ENCODE measurements around the gene TMEM117.

The TMEM117 gene

DNA sequence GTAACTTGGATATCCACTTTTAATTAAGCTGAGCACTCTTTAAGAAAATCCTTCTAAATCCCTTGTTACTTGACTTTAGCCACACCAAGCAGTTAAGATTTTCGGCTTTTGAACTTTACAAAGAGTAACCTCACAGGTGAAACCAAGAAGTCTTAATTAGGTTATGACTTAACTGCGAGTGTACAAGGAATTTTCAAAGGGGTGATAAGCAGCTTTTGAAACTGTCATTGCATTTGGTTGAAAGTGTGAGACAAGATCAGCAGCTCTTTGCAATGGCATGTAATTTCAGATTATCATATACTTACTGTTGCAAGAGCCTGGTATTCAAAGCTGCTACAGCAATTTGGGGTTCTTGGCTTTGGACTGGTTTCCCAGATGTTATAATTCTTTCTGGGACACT is 137.5 kb downstream of the TMEM117 start:
- no peaks in the 10 kb centered on the region for H3K27me3 ChIP-seq (ENCODE audit: insufficient read depth, poor library complexity, severe bottlenecking)
- H3K4me3 ChIP-seq (ENCODE audit: severe bottlenecking), result no peak overlapping the region
- ATAC-seq (ENCODE audit: low read depth) (no peak), DNase-seq (ENCODE audit: low spot score) (no peak)
- H3K9me3 ChIP-seq (ENCODE audit: severe bottlenecking), result no peaks in the 10 kb centered on the region
- TF ChIP-seq, protein P1, sequence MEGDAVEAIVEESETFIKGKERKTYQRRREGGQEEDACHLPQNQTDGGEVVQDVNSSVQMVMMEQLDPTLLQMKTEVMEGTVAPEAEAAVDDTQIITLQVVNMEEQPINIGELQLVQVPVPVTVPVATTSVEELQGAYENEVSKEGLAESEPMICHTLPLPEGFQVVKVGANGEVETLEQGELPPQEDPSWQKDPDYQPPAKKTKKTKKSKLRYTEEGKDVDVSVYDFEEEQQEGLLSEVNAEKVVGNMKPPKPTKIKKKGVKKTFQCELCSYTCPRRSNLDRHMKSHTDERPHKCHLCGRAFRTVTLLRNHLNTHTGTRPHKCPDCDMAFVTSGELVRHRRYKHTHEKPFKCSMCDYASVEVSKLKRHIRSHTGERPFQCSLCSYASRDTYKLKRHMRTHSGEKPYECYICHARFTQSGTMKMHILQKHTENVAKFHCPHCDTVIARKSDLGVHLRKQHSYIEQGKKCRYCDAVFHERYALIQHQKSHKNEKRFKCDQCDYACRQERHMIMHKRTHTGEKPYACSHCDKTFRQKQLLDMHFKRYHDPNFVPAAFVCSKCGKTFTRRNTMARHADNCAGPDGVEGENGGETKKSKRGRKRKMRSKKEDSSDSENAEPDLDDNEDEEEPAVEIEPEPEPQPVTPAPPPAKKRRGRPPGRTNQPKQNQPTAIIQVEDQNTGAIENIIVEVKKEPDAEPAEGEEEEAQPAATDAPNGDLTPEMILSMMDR (IDR thresholded peaks at IDR 0.05; ENCODE audit: poor library complexity, severe bottlenecking), result no peak
- H3K4me1 ChIP-seq (ENCODE audit: insufficient read depth, poor library complexity, severe bottlenecking), result peaks cover 3% of the 10 kb centered on the region
- no peak overlapping the region for H3K27ac ChIP-seq (ENCODE audit: poor library complexity, severe bottlenecking)
- H3K36me3 ChIP-seq (ENCODE audit: low read depth), result no peaks in the 10 kb centered on the region

DNA sequence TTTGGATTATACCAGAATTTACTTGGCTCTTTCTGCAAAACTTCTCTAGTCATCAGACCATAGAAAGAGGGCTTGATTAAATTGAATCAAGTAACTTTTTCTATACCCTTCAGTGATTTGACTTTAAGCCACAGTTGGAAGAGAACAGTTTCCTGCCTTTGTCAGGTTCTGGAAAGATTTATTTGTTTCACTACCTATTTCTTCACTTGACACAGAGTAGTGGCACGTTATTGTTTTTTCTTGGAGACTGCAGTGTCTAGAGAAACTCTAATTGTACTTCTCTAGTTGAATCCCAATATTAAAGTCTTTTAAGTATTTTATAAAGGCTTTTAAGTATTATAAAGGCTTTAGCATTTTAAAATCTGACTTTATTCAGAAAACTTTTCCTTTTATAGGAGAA is 138.1 kb downstream of the TMEM117 start:
- H3K4me1 ChIP-seq (ENCODE audit: insufficient read depth, poor library complexity, severe bottlenecking), result peaks cover 3% of the 10 kb centered on the region
- H3K4me3 ChIP-seq (ENCODE audit: severe bottlenecking), result no peak overlapping the region
- H3K36me3 ChIP-seq (ENCODE audit: low read depth), result no peaks in the 10 kb centered on the region
- TF ChIP-seq, protein P1 (IDR thresholded peaks at IDR 0.05; ENCODE audit: poor library complexity, severe bottlenecking), result no peak
- H3K27me3 ChIP-seq (ENCODE audit: insufficient read depth, poor library complexity, severe bottlenecking), result no peaks in the 10 kb centered on the region
- no peaks in the 10 kb centered on the region for H3K9me3 ChIP-seq (ENCODE audit: severe bottlenecking)
- no peak for DNase-seq (ENCODE audit: low spot score)
- H3K27ac ChIP-seq (ENCODE audit: poor library complexity, severe bottlenecking), result no peak overlapping the region
- no peak for ATAC-seq (ENCODE audit: low read depth)

DNA sequence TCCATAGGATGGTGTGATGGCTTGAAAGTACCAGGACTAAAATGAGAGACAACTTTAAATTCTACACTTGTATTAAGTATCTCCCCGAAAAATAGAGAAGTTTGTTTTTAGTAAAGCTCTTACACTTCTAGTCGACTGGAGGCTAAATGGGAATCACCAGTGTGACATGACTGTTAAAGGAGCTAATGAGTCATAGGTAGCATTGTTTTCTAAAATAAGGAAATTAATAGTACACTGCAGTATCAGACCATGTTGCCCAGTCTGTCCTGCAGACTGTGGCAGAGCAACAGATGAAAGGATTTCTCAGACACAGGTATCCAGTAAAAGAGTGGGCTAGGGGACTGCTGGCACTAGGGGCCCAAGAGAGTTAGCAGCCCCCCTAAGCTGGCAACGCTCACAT is 140.1 kb downstream of the TMEM117 start:
- Histone ChIP-seq H3K27me3 (ENCODE audit: insufficient read depth, poor library complexity, severe bottlenecking) (no peaks in the 10 kb centered on the region), H3K4me3 (ENCODE audit: severe bottlenecking) (no peak overlapping the region), H3K36me3 (ENCODE audit: low read depth) (no peaks in the 10 kb centered on the region), H3K27ac (ENCODE audit: poor library complexity, severe bottlenecking) (no peak overlapping the region), H3K9me3 (ENCODE audit: severe bottlenecking) (no peaks in the 10 kb centered on the region), H3K4me1 (ENCODE audit: insufficient read depth, poor library complexity, severe bottlenecking) (no peaks in the 10 kb centered on the region)
- no peak for DNase-seq (ENCODE audit: low spot score)
- no peak for ATAC-seq (ENCODE audit: low read depth)
- TF ChIP-seq, protein P1 (IDR thresholded peaks at IDR 0.05; ENCODE audit: poor library complexity, severe bottlenecking), result no peak

DNA sequence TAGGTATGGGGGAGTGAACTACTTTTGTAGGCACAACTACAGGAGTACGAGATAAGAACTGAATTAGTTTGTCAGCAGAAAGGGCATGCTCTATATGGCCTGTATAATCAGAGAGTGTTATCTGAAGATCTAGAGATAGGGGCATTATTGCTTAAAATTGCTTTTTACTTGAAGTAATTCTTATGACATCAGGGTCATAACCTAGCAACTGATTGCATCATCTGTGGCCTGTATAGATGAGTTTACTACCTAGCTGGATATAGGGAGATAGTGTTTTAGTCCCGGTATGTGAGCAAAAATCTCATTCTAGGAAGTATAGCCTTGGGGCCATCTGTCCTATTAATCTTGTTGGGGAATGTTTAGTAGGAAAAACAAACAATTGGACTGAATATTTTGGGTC is 142.7 kb downstream of the TMEM117 start:
- TF ChIP-seq, protein P1 (IDR thresholded peaks at IDR 0.05; ENCODE audit: poor library complexity, severe bottlenecking), result no peak
- H3K36me3 ChIP-seq (ENCODE audit: low read depth), result no peaks in the 10 kb centered on the region
- no peak for DNase-seq (ENCODE audit: low spot score)
- H3K27me3 ChIP-seq (ENCODE audit: insufficient read depth, poor library complexity, severe bottlenecking), result no peaks in the 10 kb centered on the region
- no peak overlapping the region for H3K27ac ChIP-seq (ENCODE audit: poor library complexity, severe bottlenecking)
- ATAC-seq (ENCODE audit: low read depth), result no peak
- no peaks in the 10 kb centered on the region for H3K9me3 ChIP-seq (ENCODE audit: severe bottlenecking)
- no peak overlapping the region for H3K4me3 ChIP-seq (ENCODE audit: severe bottlenecking)
- H3K4me1 ChIP-seq (ENCODE audit: insufficient read depth, poor library complexity, severe bottlenecking), result no peaks in the 10 kb centered on the region

DNA sequence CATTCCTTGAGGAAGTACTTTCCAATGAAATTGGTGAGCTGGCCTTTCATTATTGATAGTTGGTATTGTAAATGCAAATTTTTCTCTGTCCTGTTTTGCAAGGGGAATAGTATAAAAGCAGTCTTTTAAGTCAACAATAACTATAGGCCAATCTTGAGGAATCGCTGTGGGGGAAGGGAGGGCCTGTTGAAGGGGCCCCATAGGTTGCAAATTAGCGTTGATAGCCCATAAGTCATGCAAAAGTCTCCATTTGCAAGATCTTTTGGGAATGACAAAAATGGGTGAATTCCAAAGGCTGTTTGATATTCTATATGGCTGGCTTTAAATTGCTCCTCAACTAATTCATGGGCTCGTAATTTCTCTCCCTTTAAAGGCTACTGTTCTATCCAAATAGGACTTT is 143.6 kb downstream of the TMEM117 start:
- H3K9me3 ChIP-seq (ENCODE audit: severe bottlenecking), result no peaks in the 10 kb centered on the region
- no peaks in the 10 kb centered on the region for H3K27me3 ChIP-seq (ENCODE audit: insufficient read depth, poor library complexity, severe bottlenecking)
- TF ChIP-seq, protein P1 (IDR thresholded peaks at IDR 0.05; ENCODE audit: poor library complexity, severe bottlenecking), result no peak
- H3K36me3 ChIP-seq (ENCODE audit: low read depth), result no peaks in the 10 kb centered on the region
- no peaks in the 10 kb centered on the region for H3K4me1 ChIP-seq (ENCODE audit: insufficient read depth, poor library complexity, severe bottlenecking)
- H3K27ac ChIP-seq (ENCODE audit: poor library complexity, severe bottlenecking), result no peak overlapping the region
- no peak overlapping the region for H3K4me3 ChIP-seq (ENCODE audit: severe bottlenecking)
- ATAC-seq (ENCODE audit: low read depth), result no peak
- DNase-seq (ENCODE audit: low spot score), result no peak
